ENCODE data around the gene LRRIQ1.
A peak's percentile ranks its signal among the peaks of the same experiment; 100 is the strongest.
"Not testable (repeated sequence)": the region's sequence is repeated elsewhere in the genome, so short reads cannot be mapped to it uniquely, and the experiment has no call there.

LRRIQ1 gene

GRCh38 chr12:85036234-85036707 is at the start of gene LRRIQ1, which contains the start of gene TSPAN19:
Gene LRRIQ1, plus strand, starts transcription at chr12:85036351. Its CDS starts 1,826 bp downstream, at chr12:85038177.
Gene TSPAN19, minus strand, starts transcription at chr12:85036277. Its CDS starts 6,331 bp downstream, at chr12:85029946.
- DNase-seq, result peak; percentile 68

- DNase-seq, result peak; percentile 41
Observed at GRCh38 chr12:84986586-84986985, 49.6 kb upstream of the LRRIQ1 start.

- no peak for DNase-seq
Observed at GRCh38 chr12:84994426-84994825, 41.7 kb upstream of the LRRIQ1 start.

GRCh38 chr12:84995641-84996040 is 40.5 kb upstream of the LRRIQ1 start:
- DNase-seq, result no peak

GRCh38 chr12:84996759-84997158 is 39.4 kb upstream of the LRRIQ1 start:
- DNase-seq, result no peak

- DNase-seq, result no peak
Observed at GRCh38 chr12:84998341-84998740, 37.8 kb upstream of the LRRIQ1 start.

- no peak for DNase-seq
Observed at GRCh38 chr12:85000729-85001128, 35.4 kb upstream of the LRRIQ1 start.

GRCh38 chr12:85002778-85003296 is 33.3 kb upstream of the LRRIQ1 start:
- no peak for DNase-seq

GRCh38 chr12:85004204-85004603 is 31.9 kb upstream of the LRRIQ1 start:
- DNase-seq, result no peak

GRCh38 chr12:85005047-85005446 is 31.1 kb upstream of the LRRIQ1 start:
- DNase-seq, result not testable (repeated sequence)

GRCh38 chr12:85005615-85006014 is 30.5 kb upstream of the LRRIQ1 start:
- DNase-seq, result no peak

- no peak for DNase-seq
Observed at GRCh38 chr12:85006206-85006605, 29.9 kb upstream of the LRRIQ1 start.

GRCh38 chr12:85007836-85008235 is 28.3 kb upstream of the LRRIQ1 start:
- DNase-seq, result no peak

GRCh38 chr12:85016413-85016812 is 19.7 kb upstream of the LRRIQ1 start:
- no peak for DNase-seq

GRCh38 chr12:85017133-85017532 is 19.0 kb upstream of the LRRIQ1 start:
- no peak for DNase-seq

- no peak for DNase-seq
Observed at GRCh38 chr12:85017618-85018017, 18.5 kb upstream of the LRRIQ1 start.

GRCh38 chr12:85018098-85018497 is 18.1 kb upstream of the LRRIQ1 start:
- DNase-seq, result no peak

GRCh38 chr12:85029456-85029855 is 6.7 kb upstream of the LRRIQ1 start:
- DNase-seq, result peak; percentile 35

- no peak for DNase-seq
Observed at GRCh38 chr12:85036733-85037132, 582 bp downstream of the LRRIQ1 start.

- DNase-seq, result no peak
Observed at GRCh38 chr12:85041395-85041794, 5.2 kb downstream of the LRRIQ1 start.

- no peak for DNase-seq
Observed at GRCh38 chr12:85043829-85044228, 7.7 kb downstream of the LRRIQ1 start.

GRCh38 chr12:85057370-85057963 is 21.3 kb downstream of the LRRIQ1 start:
- DNase-seq, result peak; percentile 12

- no peak for DNase-seq
Observed at GRCh38 chr12:85058339-85058738, 22.2 kb downstream of the LRRIQ1 start.

GRCh38 chr12:85059594-85059993 is 23.4 kb downstream of the LRRIQ1 start:
- no peak for DNase-seq

GRCh38 chr12:85060916-85061315 is 24.8 kb downstream of the LRRIQ1 start:
- no peak for DNase-seq
